ENCODE results near the gene LCNL1. TPM values are rescaled to one million over a fixed set of nuclear protein-coding genes. Genes with fewer than 3 reads are reported as not detected.
A peak's percentile ranks its signal among the peaks of the same experiment; 100 is the strongest.

Gene LCNL1
- total RNA-seq, 1 experiment from 2014 or later = 0.82 TPM

- no peaks in the 10 kb centered on the region for H3K9me3 ChIP-seq (ENCODE audit: control insufficient read depth, insufficient read depth, low read depth, low read length)
- H3K4me1 ChIP-seq (ENCODE audit: control insufficient read depth, insufficient read depth, low read length) = peaks cover 3% of the 10 kb centered on the region
- in situ Hi-C loops (cut with HindIII; ENCODE audit: low pct_unique_long_range_greater_than_20kb, low sequenced_read_pairs) (no loop called here), intact Hi-C loops (cut with micrococcal nuclease; ENCODE audit: unreplicated experiment) (loop anchor here (10.0 kb wide), 1 partner anchor 95 kb away; the partner anchor contains the start of gene FUT7)
- DNase-seq (ENCODE audit: low read depth, low spot score) = no peak
- H3K27ac ChIP-seq (ENCODE audit: low read length) = no peak overlapping the region
- ATAC-seq = no peak
- TF ChIP-seq TCF7L2 (IDR thresholded peaks at IDR 0.05; ENCODE audit: low read depth, low read length) = no peak
- no peak for TF ChIP-seq CTCF (IDR thresholded peaks at IDR 0.05)
- TF ChIP-seq SIN3A (IDR thresholded peaks at IDR 0.05; ENCODE audit: borderline replicate concordance, insufficient read depth, low read depth, low read length) = no peak
- 0 out of 2 replicates have a peak, but pooled peaks have one; percentile 16 for TF ChIP-seq POLR2AphosphoS5 (IDR thresholded peaks at IDR 0.05; ENCODE audit: low read depth, low read length)
- TF ChIP-seq REST (IDR thresholded peaks at IDR 0.05; ENCODE audit: insufficient read depth in 1 of 2, low read depth in 2 of 2, low read length in 1 of 2) = no peak
- H3K27me3 ChIP-seq (ENCODE audit: control insufficient read depth, insufficient read depth, low read length) = no peaks in the 10 kb centered on the region
- no peak overlapping the region for H3K4me3 ChIP-seq (ENCODE audit: low read depth in 2 of 2, low read length in 2 of 2)
- ChIA-PET CTCF (no interaction called here), POLR2A (no interaction called here)
- peaks cover 7% of the 10 kb centered on the region; the same call in 1 of the 2 replicates for H3K36me3 ChIP-seq (ENCODE audit: control insufficient read depth, insufficient read depth, low read length)
- no TSS peak for BruUV-seq (replicated peaks)
Observed at GRCh38 chr9:136939996-136940525, 42.7 kb upstream of the LCNL1 start.

GRCh38 chr9:136940526-136941230, 42.1 kb upstream of the LCNL1 start:
- DNase-seq (ENCODE audit: low read depth, low spot score) (no peak), ATAC-seq (no peak)
- intact Hi-C loops (cut with micrococcal nuclease; ENCODE audit: unreplicated experiment) = loop anchor here (10.0 kb wide), 1 partner anchor 94 kb away; the partner anchor contains the start of gene FUT7
- H3K36me3 ChIP-seq (ENCODE audit: control insufficient read depth, insufficient read depth, low read length) = peaks cover 7% of the 10 kb centered on the region; the same call in 1 of the 2 replicates
- no peaks in the 10 kb centered on the region for H3K27me3 ChIP-seq (ENCODE audit: control insufficient read depth, insufficient read depth, low read length)
- H3K9me3 ChIP-seq (ENCODE audit: control insufficient read depth, insufficient read depth, low read depth, low read length) = no peaks in the 10 kb centered on the region
- no peak overlapping the region for H3K27ac ChIP-seq (ENCODE audit: low read length)
- ChIA-PET POLR2A (no interaction called here), CTCF (no interaction called here)
- peaks cover 8% of the 10 kb centered on the region for H3K4me1 ChIP-seq (ENCODE audit: control insufficient read depth, insufficient read depth, low read length)
- H3K4me3 ChIP-seq (ENCODE audit: low read depth in 2 of 2, low read length in 2 of 2) = no peak overlapping the region
- in situ Hi-C loops (cut with HindIII; ENCODE audit: low pct_unique_long_range_greater_than_20kb, low sequenced_read_pairs) = no loop called here
- no TSS peak for BruUV-seq (replicated peaks)
- no peak for TF ChIP-seq REST (IDR thresholded peaks at IDR 0.05; ENCODE audit: insufficient read depth in 1 of 2, low read depth in 2 of 2, low read length in 1 of 2)
- no peak for TF ChIP-seq SIN3A (IDR thresholded peaks at IDR 0.05; ENCODE audit: borderline replicate concordance, insufficient read depth, low read depth, low read length)
- TF ChIP-seq POLR2AphosphoS5 (IDR thresholded peaks at IDR 0.05; ENCODE audit: low read depth, low read length) = no peak
- TF ChIP-seq CTCF (IDR thresholded peaks at IDR 0.05) = no peak
- no peak for TF ChIP-seq TCF7L2 (IDR thresholded peaks at IDR 0.05; ENCODE audit: low read depth, low read length)

Data from Panc1 (cell line).